ENCODE results near the gene RPA3. TPM values are rescaled to one million over a fixed set of nuclear protein-coding genes. Genes with fewer than 3 reads are reported as not detected.
A peak's percentile ranks its signal among the peaks of the same experiment; 100 is the strongest.

The RPA3 gene
- 100 to 1,000 TPM; 188 to 203 TPM for total RNA-seq

GRCh38 chr7:7718492-7718891 lies at the start of gene RPA3:
Gene RPA3 (minus strand): TSS chr7:7718607. CDS start chr7:7640418, 78,189 bp downstream.
- ATAC-seq (no peak), DNase-seq (no peak)
- H3K27me3 Mint-ChIP-seq = no peaks in the 10 kb centered on the region
- H3K27ac Mint-ChIP-seq = peak within 1 kb of the TSS; percentile 90
- peaks cover 24% of the 10 kb centered on the region for H3K4me1 Mint-ChIP-seq (ENCODE audit: low read depth)
- H3K4me3 Mint-ChIP-seq = peak within 1 kb of the TSS; percentile 44
- intact Hi-C loops (cut with micrococcal nuclease) = no loop called here
- CTCF ChIA-PET = interaction anchor here (0.7 to 2.5 kb wide), 4 partner anchors 20 to 472 kb away, joined by 4 to 13 read pairs (median 6); no protein-coding TSS in a partner anchor
- POLR2A ChIA-PET = interaction anchor here (1.3 to 1.9 kb wide), 2 partner anchors 37 to 78 kb away, joined by 4 to 6 read pairs; partner anchors contain the start of gene UMAD1
- no peak for TF ChIP-seq CTCF (IDR thresholded peaks at IDR 0.05)
- H3K36me3 Mint-ChIP-seq (ENCODE audit: low read depth) = peaks cover 11% of the 10 kb centered on the region
- no peaks in the 10 kb centered on the region for H3K9me3 Mint-ChIP-seq

- ChIA-PET CTCF (no interaction called here), POLR2A (no interaction called here)
- ATAC-seq = no peak
- Mint-ChIP-seq H3K36me3 (ENCODE audit: low read depth) (no peaks in the 10 kb centered on the region), H3K27ac (no peak overlapping the region), H3K27me3 (no peaks in the 10 kb centered on the region), H3K9me3 (no peaks in the 10 kb centered on the region), H3K4me1 (ENCODE audit: low read depth) (peaks cover 35% of the 10 kb centered on the region), H3K4me3 (no peak overlapping the region)
- DNase-seq = no peak
- TF ChIP-seq CTCF (IDR thresholded peaks at IDR 0.05) = no peak
- intact Hi-C loops (cut with micrococcal nuclease) = no loop called here
Measured at GRCh38 chr7:7766671-7767070, 48.3 kb upstream of the RPA3 start.

- Mint-ChIP-seq H3K36me3 (ENCODE audit: low read depth) (no peaks in the 10 kb centered on the region), H3K4me3 (no peak overlapping the region), H3K27ac (no peak overlapping the region), H3K27me3 (no peaks in the 10 kb centered on the region), H3K4me1 (ENCODE audit: low read depth) (peaks cover 39% of the 10 kb centered on the region), H3K9me3 (no peaks in the 10 kb centered on the region)
- no peak for TF ChIP-seq CTCF (IDR thresholded peaks at IDR 0.05)
- CTCF ChIA-PET = interaction anchor here (0.7 to 2.4 kb wide), 5 partner anchors 9 to 445 kb away, joined by 3 to 19 read pairs (median 4); no protein-coding TSS in a partner anchor
- no peak for DNase-seq
- no peak for ATAC-seq
- POLR2A ChIA-PET = no interaction called here
- intact Hi-C loops (cut with micrococcal nuclease) = no loop called here
Measured at GRCh38 chr7:7765422-7765821, 47.0 kb upstream of the RPA3 start.

GRCh38 chr7:7764520-7765396 lies 46.4 kb upstream of the RPA3 start:
- intact Hi-C loops (cut with micrococcal nuclease) = no loop called here
- ATAC-seq = peak; percentile 38
- H3K4me1 Mint-ChIP-seq (ENCODE audit: low read depth) = peaks cover 38% of the 10 kb centered on the region
- no peaks in the 10 kb centered on the region for H3K36me3 Mint-ChIP-seq (ENCODE audit: low read depth)
- ChIA-PET POLR2A (interaction anchor here (0.8 kb wide), 1 partner anchor 201 kb away, joined by 3 read pairs; no protein-coding TSS in a partner anchor), CTCF (interaction anchor here (0.7 to 2.4 kb wide), 10 partner anchors 8 to 531 kb away, joined by 3 to 19 read pairs (median 3); no protein-coding TSS in a partner anchor)
- no peak for TF ChIP-seq CTCF (IDR thresholded peaks at IDR 0.05)
- no peaks in the 10 kb centered on the region for H3K27me3 Mint-ChIP-seq
- peak overlapping the region; percentile 40 for H3K27ac Mint-ChIP-seq
- no peak for DNase-seq
- no peak overlapping the region for H3K4me3 Mint-ChIP-seq
- H3K9me3 Mint-ChIP-seq = no peaks in the 10 kb centered on the region
